Left ventricle myocardium inferior (tissue), 1 donor: Measurements from ENCODE around the gene PPP1R16B. TPM values are rescaled to one million over a fixed set of nuclear protein-coding genes. Genes with fewer than 3 reads are reported as not detected.

Source experiments
- DNase-seq: peaks from one replicate; pipeline ENCODE4 v3.0.0-alpha.2; 2020
- H3K27ac ChIP-seq: fragments of 200-600 bp; replicated peaks from 2 replicates; pipeline ENCODE4 v1.8.0; 2021
- H3K27me3 ChIP-seq: fragments of 200-600 bp; 2 replicates; pipeline ENCODE4 v1.8.0; 2021; ENCODE audit warnings: low read depth
- H3K36me3 ChIP-seq: fragments of 200-600 bp; 2 replicates; pipeline ENCODE4 v1.8.0; 2021
- H3K4me1 ChIP-seq: fragments of 200-600 bp; 2 replicates; pipeline ENCODE4 v1.8.0; 2021
- H3K4me3 ChIP-seq: fragments of 200-600 bp; 2 replicates; pipeline ENCODE4 v1.8.0; 2021; ENCODE audit warnings: mild to moderate bottlenecking, moderate library complexity
- H3K9me3 ChIP-seq: fragments of 200-600 bp; replicated peaks from 2 replicates; pipeline ENCODE4 v1.8.0; 2021
- intact Hi-C: fragments of 100-400 bp; cut with micrococcal nuclease; formaldehyde crosslinking; loops from one replicate; pipeline ENCODE4 v1.11.0; 2022
- total RNA-seq: library from RNA; stranded (reverse); fragmentation: NEBNext Ultra II Directional; extraction: Animal tissue kit (Norgen Biotek cat#: 25700); gene quantifications from one replicate; pipeline ENCODE4 v1.2.1, GENCODE V29; 2021
- TF ChIP-seq, protein P1 (sequence below): fragments of 200-600 bp; IDR thresholded peaks from 2 replicates; pipeline ENCODE4 v1.8.0; 2021; ENCODE audit warnings: antibody characterized with exemption, mild to moderate bottlenecking, borderline replicate concordance
- donor health status: DM: no; HTN: yes; CAD: no; lungs with severe emphysema.

The PPP1R16B gene
- total RNA-seq, 1 donor from 2014 or later, result 6.3 TPM

DNA sequence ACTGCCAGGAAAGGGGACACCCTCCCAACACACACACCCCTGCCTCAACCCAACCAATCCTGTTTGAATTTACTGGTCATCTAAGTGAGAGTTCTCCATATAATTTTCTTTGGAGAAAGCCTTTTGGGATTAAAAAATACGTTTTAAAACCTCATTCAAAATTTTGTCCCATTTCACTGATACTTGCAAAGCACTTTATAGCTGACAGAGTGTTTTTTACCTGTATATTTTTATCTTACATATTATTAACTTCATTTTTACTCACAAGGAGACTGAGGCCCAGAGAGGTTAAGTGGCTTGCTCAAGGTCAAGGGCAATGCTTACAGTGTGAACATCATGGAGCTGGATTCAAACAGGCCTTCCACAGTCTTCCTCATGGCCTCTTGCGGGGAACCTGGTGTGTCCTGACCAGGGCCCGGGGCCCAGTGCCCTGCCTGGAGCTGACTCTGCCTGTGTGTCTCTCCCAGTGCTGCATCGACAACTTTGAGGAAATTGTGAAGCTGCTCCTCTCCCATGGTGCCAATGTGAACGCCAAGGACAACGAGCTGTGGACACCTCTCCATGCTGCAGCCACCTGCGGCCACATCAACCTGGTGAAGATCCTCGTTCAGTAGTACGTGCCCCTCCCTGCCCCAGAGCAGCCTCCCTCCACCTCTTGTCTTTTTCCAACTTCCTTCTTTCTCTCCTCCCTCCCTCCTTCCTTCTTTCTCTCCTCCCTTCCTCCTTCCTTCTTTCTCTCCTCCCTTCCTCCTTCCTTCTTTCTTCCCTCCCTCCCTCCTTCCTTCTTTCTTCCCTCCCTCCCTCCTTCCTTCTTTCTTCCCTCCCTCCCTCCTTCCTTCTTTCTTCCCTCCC lies 89.8 kb downstream of the PPP1R16B start:
- TF ChIP-seq, protein P1, sequence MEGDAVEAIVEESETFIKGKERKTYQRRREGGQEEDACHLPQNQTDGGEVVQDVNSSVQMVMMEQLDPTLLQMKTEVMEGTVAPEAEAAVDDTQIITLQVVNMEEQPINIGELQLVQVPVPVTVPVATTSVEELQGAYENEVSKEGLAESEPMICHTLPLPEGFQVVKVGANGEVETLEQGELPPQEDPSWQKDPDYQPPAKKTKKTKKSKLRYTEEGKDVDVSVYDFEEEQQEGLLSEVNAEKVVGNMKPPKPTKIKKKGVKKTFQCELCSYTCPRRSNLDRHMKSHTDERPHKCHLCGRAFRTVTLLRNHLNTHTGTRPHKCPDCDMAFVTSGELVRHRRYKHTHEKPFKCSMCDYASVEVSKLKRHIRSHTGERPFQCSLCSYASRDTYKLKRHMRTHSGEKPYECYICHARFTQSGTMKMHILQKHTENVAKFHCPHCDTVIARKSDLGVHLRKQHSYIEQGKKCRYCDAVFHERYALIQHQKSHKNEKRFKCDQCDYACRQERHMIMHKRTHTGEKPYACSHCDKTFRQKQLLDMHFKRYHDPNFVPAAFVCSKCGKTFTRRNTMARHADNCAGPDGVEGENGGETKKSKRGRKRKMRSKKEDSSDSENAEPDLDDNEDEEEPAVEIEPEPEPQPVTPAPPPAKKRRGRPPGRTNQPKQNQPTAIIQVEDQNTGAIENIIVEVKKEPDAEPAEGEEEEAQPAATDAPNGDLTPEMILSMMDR, result no peak
- peaks cover 6% of the 10 kb centered on the region for H3K36me3 ChIP-seq
- peaks cover 22% of the 10 kb centered on the region for H3K27me3 ChIP-seq
- no peak overlapping the region for H3K27ac ChIP-seq
- H3K4me3 ChIP-seq, result no peak overlapping the region
- intact Hi-C loops, result no loop called here
- DNase-seq, result no peak
- no peaks in the 10 kb centered on the region for H3K9me3 ChIP-seq
- H3K4me1 ChIP-seq, result peaks cover 20% of the 10 kb centered on the region

DNA sequence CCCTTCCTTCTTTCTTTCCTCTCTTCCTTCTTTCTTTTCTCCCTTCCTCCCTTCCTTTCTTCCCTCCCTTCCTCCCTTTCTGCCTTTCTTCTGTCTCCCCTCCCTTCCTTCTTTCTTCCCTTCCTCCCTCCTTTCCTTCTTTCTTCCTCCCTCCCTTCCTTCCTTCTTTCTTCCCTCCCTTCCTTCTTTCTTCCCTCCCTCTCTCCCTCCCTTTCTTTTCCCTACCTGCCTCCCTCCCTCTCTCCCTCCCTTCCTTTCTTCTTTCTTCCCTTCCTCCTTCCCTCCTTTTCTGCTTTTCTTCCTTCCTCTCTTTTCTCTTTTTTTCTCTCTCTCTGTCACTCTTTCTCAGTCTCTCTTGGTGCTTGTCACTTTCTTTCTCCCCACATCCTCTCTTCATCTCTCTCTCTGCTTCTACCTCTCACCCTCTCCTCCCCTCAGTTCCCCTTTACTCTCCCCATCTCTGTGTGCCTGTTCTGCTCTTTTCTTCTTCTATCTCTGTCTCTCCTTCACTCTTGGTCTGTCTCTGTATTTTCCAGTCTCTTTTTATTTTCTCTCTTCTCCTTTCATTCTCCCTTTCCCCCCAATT lies 90.6 kb downstream of the PPP1R16B start:
- Histone ChIP-seq H3K36me3 (peaks cover 6% of the 10 kb centered on the region), H3K4me1 (peaks cover 20% of the 10 kb centered on the region), H3K27me3 (peaks cover 16% of the 10 kb centered on the region), H3K9me3 (no peaks in the 10 kb centered on the region), H3K27ac (no peak overlapping the region), H3K4me3 (no peak overlapping the region)
- TF ChIP-seq, protein P1, result no peak
- intact Hi-C loops, result no loop called here
- DNase-seq, result no peak

GRCh38 chr20:38897267-38897666 lies 91.8 kb downstream of the PPP1R16B start:
- Histone ChIP-seq H3K27me3 (peaks cover 16% of the 10 kb centered on the region), H3K27ac (no peak overlapping the region), H3K36me3 (peaks cover 6% of the 10 kb centered on the region), H3K4me1 (peaks cover 20% of the 10 kb centered on the region), H3K9me3 (no peaks in the 10 kb centered on the region), H3K4me3 (no peak overlapping the region)
- TF ChIP-seq, protein P1, result no peak
- no peak for DNase-seq
- intact Hi-C loops, result no loop called here

DNA sequence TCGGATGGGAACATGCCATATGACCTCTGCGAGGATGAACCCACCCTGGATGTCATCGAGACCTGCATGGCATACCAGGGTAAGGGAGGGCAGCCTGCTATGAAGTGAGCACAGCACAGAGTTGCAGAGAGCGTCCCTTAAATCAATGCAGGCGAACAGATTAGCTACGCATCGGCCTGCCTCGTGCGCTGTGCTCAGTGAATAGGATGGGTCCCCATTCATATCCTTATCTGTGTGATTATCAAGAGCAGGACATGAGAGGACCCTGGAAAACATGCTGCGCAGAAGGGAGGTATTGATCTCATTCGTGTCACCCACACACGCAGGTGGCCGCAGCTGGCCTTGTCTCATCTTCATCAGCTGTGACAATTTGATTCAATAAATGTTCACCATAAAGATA lies 95.1 kb downstream of the PPP1R16B start:
- DNase-seq, result no peak
- Histone ChIP-seq H3K9me3 (peaks cover 13% of the 10 kb centered on the region), H3K36me3 (peaks cover 30% of the 10 kb centered on the region), H3K4me3 (no peak overlapping the region), H3K27ac (no peak overlapping the region), H3K4me1 (no peaks in the 10 kb centered on the region), H3K27me3 (peaks cover 13% of the 10 kb centered on the region)
- TF ChIP-seq, protein P1, result no peak
- intact Hi-C loops, result no loop called here

DNA sequence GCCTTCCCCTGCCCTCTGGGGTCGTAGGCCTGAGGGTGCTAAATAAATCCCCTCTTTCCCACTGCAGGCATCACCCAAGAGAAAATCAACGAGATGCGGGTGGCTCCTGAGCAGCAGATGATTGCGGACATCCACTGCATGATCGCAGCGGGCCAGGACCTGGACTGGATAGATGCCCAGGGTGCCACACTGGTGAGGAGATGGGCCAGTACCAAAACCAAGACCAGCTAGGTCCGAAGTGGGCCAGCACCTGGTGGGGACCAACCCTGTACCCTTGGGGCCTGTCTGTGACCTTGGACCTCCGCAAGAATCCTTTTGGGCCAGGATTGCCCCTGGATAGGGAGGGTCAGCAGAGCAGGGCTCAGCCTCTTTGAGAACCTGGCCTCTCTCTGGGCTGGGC lies 97.1 kb downstream of the PPP1R16B start:
- Histone ChIP-seq H3K36me3 (peaks cover 25% of the 10 kb centered on the region), H3K4me3 (no peak overlapping the region), H3K9me3 (peaks cover 18% of the 10 kb centered on the region), H3K27me3 (peaks cover 13% of the 10 kb centered on the region), H3K27ac (no peak overlapping the region), H3K4me1 (no peaks in the 10 kb centered on the region)
- intact Hi-C loops, result no loop called here
- TF ChIP-seq, protein P1, result no peak
- DNase-seq, result no peak
